Measurements from ENCODE around the gene AUTS2.

- TF ChIP-seq, protein P1, sequence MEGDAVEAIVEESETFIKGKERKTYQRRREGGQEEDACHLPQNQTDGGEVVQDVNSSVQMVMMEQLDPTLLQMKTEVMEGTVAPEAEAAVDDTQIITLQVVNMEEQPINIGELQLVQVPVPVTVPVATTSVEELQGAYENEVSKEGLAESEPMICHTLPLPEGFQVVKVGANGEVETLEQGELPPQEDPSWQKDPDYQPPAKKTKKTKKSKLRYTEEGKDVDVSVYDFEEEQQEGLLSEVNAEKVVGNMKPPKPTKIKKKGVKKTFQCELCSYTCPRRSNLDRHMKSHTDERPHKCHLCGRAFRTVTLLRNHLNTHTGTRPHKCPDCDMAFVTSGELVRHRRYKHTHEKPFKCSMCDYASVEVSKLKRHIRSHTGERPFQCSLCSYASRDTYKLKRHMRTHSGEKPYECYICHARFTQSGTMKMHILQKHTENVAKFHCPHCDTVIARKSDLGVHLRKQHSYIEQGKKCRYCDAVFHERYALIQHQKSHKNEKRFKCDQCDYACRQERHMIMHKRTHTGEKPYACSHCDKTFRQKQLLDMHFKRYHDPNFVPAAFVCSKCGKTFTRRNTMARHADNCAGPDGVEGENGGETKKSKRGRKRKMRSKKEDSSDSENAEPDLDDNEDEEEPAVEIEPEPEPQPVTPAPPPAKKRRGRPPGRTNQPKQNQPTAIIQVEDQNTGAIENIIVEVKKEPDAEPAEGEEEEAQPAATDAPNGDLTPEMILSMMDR (IDR thresholded peaks at IDR 0.05 in 8 of 11, conservative IDR thresholded peaks at IDR 0.05 in 3 of 11), result no peak
- TF ChIP-seq POLR2AphosphoS5 (IDR thresholded peaks at IDR 0.05) (no peak), POLR2A (IDR thresholded peaks at IDR 0.05) (no peak)
Measured at GRCh38 chr7:70570961-70571360, 972.7 kb downstream of the AUTS2 start.

Measured in spleen (tissue), 7 donors.